GM19193 (cell line): ENCODE data around the gene EME2.

Experiments
- POLR2A ChIP-seq: IDR thresholded peaks from 4 replicates; pipeline ENCODE4 v1.6.1; 2011; ENCODE audit not compliant: insufficient read depth, insufficient read length; ENCODE audit errors: extremely low read depth

Gene EME2

DNA sequence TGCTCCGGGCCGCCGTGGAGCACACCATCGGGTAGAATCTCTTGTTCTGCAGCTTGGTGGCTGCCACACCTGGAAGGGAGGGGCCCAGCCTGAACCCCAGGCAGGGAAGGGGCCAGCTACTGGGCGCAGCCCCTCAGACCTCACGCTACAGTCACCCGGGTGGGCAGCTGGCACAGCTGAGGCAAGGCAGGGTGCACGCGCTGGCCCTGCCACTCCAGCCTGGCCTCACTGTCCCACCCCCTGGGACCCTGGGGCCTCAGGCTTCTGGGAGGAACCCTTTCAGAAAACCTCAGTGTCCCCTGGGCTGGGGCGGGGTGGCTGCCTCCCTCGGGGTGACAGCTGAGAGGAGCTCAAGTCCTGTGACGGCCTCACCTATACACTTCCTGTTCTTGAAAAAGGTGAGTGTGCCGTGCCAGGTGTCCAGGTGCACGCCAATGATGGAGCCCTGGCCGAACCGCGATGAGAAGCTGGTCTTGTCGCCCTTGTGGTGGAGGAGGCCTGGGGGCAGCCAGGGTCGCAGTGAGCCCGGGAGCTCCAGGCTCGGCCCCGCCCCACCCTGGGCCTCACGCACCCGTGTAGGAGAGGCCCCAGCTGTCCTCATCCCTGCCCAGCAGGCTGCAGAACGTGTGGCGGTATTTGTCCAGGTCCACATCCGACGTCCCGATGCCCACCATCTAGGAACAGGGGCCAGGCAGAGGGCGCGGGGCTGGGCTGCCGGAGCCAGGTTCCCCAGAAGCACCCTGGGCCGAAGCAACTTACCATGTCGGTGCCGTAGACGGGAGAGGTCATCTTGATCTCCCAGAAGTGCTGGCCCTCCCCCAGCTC lies 5.0 kb downstream of the EME2 start:
- no peak for TF ChIP-seq POLR2A

DNA sequence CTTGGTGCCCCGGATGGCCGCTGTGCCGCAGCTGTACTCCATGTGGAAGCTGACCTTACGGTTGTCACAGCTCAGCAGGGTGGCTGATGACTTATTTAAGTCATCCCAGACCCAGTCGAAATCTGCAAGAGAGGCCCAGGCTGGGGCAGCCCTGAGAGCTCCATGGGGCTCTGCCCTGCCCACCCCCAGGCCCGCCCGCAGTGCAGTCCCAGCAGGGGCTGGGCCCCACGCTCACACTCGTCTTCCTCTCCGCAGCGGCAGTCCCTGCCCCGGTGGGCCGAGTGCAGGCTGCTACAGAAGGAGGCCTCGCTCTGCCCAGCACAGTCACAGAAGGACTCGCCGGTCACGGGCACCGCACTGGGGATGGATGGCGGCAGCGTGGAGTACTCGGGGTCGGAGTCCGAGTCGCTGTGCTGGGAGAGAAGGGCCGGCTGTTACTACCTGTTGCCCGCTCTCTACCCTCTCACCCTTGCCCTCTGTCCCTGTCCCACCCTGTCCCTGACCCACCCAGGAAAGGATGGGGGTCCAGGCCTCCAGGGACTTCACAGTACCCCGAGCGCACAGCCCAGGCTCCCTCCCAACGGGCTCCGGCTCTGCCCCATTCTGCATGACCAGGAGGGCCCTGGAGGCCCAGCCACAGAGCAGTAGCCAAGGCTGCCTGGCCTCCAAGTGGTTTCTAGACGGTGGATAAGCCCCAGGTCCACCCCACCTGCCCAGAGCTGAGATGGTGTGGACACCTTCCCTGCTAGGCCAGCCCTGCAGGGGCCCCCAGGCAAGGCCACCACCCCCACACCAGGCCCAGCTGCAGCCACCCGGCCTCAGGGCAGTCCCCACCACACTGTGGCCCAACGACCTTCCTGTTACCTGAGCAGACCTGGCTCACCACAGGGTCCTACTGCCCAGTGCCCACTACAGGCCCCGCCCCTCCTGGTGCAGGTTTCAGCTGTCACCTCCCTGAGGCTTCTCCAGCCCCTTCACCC lies 5.9 kb downstream of the EME2 start:
- TF ChIP-seq POLR2A, result no peak

DNA sequence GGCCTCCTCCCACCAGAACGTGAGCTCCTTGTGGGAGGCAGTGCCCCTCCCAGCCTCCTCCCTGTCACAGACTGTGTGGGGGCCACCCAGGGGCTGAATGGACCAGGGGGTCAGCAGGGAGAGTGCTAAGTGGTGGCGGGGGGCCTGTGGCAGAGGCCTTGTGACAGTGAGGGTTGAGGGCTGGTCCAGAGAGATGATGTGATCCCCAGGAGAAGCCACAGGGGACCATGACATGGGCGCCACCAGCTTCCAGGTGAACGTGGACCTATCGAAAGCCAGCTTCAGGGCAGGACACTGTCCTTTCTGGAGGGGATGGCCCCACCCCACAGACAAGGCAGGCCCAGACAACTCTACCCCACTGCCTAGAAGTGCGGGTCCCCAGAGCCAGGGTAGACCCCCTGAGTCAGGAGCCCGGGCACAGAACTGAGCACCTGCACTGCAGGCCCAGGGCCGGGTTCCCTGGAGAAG lies 6.7 kb downstream of the EME2 start:
- no peak for TF ChIP-seq POLR2A

DNA sequence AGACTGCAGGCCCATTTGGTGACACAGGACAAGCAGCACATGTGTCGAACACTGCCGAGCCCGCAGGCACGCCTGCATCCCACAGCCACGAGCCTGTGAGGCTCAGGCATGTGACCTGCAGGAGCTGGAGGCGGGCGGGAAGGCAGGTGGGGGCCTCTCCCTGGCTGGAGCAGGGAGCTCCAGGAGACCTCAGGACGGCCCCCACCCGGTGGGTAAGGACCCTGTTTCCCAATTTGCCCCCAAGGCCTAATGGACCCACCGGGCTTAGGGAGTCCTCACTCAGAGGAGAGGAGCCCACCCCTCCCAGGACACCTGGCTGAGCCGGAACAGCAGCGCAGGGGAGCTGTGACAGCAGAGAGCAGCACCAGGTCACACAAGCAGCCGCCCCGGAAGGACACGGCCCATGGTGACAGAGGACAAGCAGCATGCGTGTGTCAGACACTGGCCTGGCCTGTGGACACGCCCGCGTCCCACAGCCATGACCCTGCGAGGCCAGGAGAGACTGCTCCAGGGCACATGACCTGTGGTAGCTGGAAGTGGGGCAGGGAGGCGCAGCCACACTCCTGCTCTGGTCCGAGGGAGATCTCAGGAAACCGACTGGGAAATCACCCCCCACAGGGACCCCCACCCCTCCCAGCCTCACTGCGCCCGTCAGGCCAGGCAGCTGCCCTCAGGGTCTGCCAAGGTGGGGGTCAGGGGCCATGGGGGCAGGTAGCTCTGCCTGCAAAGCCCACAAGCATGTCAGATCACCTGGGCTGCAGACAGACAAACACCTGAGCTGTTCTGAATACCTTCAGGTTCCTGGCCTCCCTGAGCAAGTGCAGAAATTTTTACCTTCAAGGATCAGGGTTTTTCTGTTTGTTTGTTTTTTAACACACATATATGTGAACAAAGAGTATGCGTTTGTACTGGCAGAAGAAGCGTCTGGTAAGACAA lies 7.4 kb downstream of the EME2 start:
- TF ChIP-seq POLR2A, result no peak

DNA sequence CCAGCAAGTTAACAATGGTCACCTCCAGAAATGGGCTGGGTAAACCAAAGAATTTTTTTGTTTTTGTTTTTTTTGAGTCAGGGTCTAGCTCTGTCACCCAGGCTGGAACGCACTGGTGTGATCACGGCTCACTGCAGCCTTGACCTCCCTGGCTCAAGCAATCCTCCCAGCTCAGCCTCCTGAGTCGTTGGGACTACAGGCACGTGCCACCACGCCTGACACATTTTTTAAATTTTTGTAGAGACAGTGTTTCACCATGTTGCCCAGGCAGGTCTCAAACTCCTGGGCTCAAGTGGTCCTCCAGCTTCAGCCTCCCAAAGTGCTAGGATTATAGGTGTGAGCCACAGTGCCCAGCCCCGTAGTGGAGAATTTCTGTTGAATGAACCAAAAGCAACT lies 8.1 kb downstream of the EME2 start:
- TF ChIP-seq POLR2A, result no peak

DNA sequence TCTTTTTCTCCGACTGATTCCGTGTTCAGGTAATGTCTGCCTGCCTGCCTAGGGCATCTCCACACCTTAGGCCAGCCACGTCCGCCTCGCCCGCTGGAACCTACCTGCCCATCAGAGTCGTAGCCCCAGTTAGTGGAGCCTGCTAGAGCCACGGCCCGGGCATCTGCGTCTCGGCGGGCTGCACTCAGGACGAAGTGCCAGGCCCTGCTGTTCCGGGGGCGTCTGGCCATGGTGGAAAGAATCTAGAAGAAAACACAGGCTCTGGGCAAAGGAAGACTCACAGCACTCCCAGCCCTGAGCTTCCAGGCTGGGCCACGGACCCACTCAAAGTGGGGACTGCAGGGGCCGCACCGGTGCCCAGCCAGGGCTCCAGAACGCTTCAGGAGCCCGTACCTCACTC lies 8.6 kb downstream of the EME2 start:
- TF ChIP-seq POLR2A, result no peak

DNA sequence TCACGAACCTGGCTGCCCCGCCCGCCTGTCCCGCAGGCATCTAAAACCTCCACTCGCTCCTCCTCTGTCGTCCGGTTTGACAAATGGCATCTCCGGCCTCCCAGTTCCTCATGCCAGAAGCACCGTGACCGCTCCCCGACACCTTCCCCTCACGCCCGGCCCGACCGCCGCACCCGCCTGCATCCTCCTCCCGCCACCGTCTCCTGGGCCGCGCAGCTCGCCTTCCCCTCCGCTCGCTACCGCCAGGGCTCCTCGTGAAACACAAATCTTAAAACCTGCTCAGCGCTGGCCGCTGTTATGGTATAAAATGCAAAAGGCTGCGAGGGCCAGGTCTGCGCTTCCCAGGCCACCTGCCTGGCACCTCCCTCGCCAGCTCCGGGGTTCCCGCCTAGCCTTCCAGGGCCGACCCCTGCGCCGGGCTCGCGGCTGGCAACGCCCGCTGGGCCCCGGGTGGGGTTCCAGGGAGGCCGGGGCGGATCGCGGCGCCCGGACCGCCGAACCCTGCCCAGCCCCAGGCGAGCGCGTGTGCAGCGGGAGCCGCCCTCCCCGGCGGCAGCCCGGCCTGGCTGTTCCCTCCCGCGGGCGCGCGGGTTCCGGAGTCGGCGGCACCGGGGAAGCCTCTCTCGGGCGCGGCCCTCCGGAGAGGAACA lies 9.3 kb downstream of the EME2 start:
- no peak for TF ChIP-seq POLR2A

DNA sequence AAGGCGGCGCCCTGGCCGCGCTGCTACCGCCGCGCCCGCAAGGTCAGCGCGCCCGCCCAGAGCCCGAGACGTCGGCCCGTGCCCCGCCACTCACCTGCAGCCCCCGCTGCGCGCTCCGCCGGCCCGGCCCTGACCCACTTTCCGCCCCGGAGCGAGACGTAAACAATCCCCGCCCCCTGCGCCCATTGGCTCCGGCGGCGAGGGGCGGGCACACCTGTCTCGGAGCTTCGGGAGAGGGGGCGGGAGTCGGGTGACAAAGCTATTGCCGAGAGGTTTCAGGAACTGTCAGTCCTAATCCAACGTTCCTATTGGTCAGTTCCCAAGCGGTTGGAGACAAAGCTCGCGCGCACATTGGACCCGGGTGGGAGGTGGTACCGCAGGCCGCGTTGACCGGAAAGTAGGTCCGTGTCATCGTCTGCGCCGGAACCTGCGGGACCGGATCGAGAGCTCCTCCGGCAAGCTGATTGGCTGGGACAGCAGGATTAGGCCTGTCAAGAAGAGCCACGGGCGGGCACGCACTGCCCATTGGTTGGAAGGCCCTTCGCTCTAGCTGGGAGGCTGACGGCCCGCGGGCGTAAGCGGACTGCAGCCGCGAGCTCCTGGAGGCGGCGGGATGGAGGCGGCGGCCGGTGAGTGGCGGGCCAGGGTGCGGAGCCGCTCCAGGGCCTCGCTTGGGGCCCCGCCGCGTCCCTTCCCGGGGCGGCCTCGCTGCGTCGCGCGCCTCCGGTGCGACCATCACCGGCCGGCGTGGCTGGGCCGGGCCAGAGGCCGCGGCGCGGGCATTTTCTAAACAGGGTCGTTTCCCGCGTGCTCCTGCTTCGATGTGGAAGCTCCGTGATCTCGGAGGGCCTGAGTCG lies 10.0 kb downstream of the EME2 start, which contains the start of the genes NUBP2 and SPSB3:
Gene NUBP2 (plus strand): TSS at position 553 of the 857 bp plus-strand sequence. CDS start 61 bp downstream, at position 614.
Gene SPSB3 (minus strand): TSS at position 164 of the 857 bp plus-strand sequence. CDS start 1,088 bp downstream, outside the sequence.
- peak; percentile 66 for TF ChIP-seq POLR2A

DNA sequence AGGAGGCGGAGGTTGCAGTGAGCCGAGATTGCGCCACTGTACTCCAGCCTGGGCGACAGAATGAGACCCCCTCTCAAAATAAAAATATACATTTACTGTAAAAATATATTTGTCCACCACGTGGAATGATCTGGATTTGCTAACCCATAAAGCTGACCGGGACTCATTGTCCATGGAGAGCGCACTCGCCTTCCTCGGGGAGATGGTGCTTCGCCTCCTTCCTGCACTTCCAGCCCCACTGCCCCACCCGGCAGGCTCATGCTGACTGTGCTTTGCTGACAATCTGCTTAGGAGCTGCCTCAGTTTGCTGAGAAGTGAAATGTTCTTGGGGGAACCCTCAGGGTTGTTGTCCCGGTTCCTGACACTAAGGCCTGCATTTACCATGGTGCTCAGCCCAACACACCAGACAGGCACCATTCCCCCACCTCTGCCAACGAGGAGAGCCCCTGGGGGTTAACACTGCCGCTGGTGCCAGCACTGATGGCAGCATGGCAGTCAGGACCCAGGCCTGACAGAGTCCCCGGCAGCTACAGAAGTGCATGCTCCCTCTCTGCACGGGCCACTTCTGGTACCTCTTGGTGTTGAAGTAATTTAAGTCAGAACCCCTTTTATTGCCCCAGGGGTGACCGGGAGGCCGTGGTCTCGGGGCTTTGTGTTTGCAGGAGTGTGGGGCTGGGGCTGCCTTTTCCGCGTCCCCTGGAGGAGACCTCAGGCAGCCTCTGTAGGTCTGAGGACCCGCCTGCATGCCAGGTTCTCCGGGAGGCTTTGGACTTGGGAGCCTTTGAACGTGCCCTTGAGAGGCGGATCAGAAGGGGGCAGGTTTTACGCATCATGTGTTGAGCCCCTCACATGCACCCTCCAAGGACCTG lies 12.6 kb downstream of the EME2 start:
- no peak for TF ChIP-seq POLR2A

DNA sequence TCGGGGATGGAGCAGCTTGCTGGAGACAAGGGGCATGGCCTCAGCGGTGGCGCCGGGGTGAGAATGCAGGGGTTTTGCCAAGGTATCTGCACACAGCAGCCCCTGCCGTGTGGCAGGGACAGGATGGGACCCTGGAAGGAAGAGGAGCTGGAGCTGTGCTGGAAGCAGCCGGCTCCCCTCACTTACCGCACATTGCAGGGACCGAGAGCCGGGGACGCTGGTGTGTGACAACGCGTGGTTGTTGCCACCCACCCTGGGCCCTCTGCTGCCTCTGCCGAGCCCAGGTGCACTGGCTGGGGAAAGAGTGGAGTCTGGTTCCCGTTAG lies 13.2 kb downstream of the EME2 start:
- no peak for TF ChIP-seq POLR2A

DNA sequence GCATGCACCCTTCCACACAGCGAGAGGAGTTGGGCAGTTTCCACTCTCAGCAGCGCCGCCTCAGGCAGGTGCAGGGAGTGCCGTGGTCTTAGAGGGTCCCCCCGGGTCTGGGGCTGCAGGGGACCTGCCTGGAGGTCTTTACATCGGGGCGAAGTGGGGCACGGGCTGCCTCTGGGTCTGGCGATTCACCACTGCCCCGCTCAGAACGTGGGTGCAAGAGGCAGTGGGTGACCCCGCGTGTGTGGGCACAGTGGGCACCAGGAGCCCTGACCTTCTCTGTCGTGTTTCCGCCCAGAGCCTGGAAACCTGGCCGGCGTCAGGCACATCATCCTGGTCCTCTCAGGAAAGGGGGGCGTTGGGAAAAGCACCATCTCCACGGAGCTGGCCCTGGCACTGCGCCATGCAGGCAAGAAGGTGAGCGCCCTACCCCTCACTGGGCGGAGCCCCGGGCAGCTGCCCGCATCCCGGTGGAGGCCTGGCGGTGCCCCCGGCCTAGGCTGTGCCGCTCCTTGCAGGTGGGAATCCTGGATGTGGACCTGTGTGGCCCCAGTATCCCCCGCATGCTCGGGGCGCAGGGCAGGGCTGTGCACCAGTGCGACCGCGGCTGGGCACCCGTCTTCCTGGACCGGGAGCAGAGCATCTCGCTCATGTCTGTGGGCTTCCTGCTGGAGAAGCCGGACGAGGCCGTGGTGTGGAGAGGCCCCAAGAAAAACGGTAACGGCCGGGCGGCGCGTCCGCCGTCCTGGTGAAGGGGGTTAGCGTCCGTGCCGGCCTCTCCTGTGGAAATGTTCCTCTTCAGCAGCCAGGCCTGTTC lies 13.8 kb downstream of the EME2 start:
- no peak for TF ChIP-seq POLR2A

DNA sequence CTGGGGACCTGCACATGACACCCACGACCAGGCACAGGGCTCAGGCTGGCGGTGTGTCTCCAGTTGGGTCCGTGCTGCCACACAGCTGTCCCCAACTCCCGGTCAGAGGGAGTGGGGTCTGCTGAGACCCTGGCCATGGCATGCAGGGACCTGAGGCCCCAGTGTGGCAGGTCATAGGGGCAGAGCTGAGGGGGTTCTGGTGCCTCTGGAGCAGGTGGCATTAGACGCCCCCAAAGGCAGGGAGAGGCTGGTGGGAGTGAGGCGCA lies 14.4 kb downstream of the EME2 start:
- TF ChIP-seq POLR2A, result no peak
